ENCODE measurements around the gene CYP4V2.

- TF ChIP-seq EP300 (IDR thresholded peaks at IDR 0.05; ENCODE audit: borderline replicate concordance) (no peak), REST (IDR thresholded peaks at IDR 0.05; ENCODE audit: low read depth) (no peak), TEAD4 (IDR thresholded peaks at IDR 0.05) (no peak), MAX (IDR thresholded peaks at IDR 0.05) (no peak), RAD21 (IDR thresholded peaks at IDR 0.05; ENCODE audit: low read depth) (no peak), CREB1 (IDR thresholded peaks at IDR 0.05; ENCODE audit: low read depth) (no peak), YY1 (IDR thresholded peaks at IDR 0.05; ENCODE audit: low read depth) (no peak), CEBPB (IDR thresholded peaks at IDR 0.05) (no peak), TAF1 (IDR thresholded peaks at IDR 0.05; ENCODE audit: low read depth) (no peak), FOXM1 (IDR thresholded peaks at IDR 0.05; ENCODE audit: borderline replicate concordance, low read depth) (no peak), EGR1 (IDR thresholded peaks at IDR 0.05) (no peak), NFIC (IDR thresholded peaks at IDR 0.05) (no peak), ZBTB7A (IDR thresholded peaks at IDR 0.05; ENCODE audit: low read depth) (no peak), USF1 (IDR thresholded peaks at IDR 0.05) (no peak)
These were observed 10.3 kb downstream of the CYP4V2 start for GRCh38 chr4:186201535-186202230.

Measured in Ishikawa (cell line).